Activated CD4-positive, CD25-positive, alpha-beta regulatory T cell treated with anti-CD3 and anti-CD28 coated beads, Interleukin-2, amount 50 U/mL, for 72 hours (primary cell): ENCODE results near the gene RBBP8.
"Not testable (repeated sequence)": the region's sequence is repeated elsewhere in the genome, so short reads cannot be mapped to it uniquely, and the experiment has no call there.

ENCODE experiments used
- DNase-seq: peaks from one replicate; pipeline ENCODE4 v3.0.0; 2021

RBBP8 gene

DNA sequence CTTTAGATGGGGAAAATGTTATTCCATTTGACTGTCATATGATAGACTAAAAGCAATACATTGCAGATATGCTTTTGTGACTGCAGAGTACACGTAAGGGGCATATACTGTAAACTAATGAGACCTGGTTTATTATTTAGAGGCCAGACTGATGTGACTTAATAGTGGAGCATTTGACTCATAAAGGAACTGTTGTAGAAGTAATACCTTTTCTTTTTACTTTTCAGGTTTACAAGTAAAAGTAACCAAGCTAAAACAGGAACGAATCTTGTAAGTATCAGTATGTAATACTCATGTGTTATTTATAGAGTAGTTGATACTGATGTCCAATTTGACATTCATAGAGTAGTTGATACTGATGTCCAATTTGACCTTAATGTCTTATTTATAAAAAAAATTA is 13.1 kb downstream of the RBBP8 start:
- DNase-seq: no peak

DNA sequence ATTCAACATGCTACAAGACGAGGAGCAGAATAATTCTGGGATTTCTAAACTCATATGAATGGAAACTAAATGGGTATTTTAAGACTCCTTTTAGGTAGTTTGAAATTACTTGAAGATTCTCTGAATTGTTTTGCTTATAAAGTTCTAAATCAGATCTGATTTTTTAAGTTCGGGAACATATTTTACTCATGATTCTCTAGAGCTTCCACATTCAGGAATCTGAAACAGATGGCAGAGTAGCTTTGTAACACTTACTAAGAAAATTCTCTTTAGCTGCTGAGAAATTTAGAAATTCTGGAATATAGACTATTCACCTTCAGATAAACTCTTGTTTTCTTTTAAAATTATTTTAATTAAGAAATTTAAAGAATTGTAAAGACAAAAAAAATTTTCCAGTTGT is 13.7 kb downstream of the RBBP8 start:
- no peak for DNase-seq

DNA sequence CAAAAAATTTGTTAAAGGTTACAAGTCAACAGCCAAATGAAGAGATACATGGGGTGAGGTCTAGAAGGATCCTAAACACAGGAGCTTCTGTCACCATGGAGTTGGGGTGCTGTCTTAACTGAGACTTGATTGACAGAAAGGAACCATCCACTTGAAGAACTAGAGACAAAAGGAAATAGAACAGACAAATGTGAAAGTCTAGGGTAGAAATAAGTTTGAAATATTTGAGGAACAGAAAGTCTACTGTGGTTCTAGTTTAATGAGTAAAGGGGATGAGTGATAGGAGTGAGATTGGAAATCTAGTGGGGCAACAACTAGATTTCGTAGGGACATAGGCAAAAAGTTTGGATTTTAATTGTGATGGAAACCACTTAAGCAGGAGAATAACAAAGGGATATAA is 18.7 kb downstream of the RBBP8 start:
- DNase-seq: no peak

DNA sequence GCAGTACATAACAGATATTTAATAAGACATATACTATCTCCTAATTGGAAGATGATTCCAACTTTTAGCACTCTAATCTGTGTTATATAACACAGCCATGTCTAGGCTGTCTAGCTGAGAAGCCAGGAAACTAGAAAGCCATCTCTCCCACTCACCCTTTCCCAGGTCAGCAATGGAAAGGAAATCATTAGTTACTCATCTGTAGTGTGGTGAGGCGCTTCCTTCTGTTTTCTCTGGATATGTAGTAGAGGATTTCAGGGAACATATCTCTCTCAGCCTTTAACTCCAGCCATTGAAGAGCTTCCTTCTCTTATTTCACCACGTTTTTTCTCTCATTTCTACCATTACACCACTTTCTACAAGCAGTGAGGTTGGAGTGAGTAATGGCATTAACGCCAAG is 19.4 kb downstream of the RBBP8 start:
- DNase-seq: no peak

DNA sequence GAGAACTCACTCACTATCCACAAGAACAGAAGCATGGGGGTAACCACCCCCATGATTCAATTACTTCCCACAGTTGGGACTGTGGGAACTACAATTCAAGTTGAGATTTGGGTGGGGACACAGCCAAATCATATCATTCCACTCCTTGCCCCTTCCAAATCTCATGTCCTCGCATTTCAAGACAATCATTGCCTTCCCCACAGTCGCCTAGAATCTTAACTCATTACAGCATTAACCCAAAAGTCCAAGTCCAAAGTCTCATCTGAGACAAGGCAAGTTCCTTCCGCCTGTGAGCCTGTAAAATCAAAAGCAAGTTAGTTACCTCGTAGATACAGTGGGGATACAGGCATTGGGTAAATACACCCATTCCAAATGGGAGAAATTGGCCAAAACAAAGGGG is 20.9 kb downstream of the RBBP8 start:
- not testable (repeated sequence) for DNase-seq

DNA sequence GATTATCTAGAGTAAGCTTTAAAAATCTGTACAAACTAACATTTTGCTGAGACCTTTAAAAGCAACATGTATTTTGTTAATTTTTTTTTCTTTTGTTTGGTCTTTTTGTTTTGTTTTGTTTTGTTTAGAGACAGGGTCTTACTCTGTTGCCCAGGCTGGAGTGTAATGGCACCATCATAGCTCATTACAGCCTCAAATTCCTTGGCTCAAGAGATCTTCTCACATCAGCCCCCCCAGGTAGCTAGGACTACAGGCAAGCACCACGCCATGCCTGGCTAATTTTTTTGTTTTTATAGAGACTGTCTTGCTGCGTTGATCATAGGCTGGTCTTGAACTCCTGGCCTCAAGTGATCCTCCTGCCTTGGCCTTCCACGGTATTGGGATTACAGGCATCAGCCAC is 23.1 kb downstream of the RBBP8 start:
- no peak for DNase-seq

DNA sequence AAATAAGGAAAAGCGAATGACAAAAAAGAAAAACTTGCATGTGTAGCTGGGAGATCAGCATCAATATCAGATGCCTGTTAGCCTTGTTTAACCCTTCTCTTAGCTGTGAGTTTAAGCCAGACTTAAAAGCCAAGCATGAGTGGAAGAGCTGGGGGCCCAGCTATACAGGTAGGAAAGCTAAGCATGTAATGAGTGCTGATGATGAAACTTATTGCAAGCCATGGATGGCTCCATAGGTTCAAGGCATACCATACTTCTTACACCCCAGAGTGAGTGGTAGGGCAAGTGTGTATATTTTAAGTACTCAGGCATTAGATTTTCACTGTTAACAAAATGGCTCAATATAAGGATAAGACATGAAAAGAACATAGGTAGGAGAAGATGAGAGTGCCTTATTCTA is 28.0 kb downstream of the RBBP8 start:
- DNase-seq: no peak

DNA sequence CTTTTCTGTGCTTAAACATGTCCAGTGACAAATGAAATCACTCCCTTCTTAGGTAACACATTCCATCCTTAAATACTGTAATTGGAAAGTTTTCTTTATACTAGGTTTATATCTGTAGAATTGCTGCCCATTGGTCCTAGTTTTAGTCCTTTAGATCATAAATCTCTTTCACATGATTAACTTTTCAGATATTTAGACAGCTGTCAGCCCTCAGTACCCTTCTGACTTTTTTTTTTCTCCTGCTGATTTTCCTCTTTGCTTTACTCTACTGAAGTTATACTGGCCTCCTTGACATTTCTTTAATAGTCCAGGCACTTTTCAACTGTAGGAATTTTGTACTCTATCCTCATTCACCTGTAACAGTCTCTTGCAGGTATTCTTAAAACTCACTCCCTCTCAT is 28.9 kb downstream of the RBBP8 start:
- DNase-seq: no peak

DNA sequence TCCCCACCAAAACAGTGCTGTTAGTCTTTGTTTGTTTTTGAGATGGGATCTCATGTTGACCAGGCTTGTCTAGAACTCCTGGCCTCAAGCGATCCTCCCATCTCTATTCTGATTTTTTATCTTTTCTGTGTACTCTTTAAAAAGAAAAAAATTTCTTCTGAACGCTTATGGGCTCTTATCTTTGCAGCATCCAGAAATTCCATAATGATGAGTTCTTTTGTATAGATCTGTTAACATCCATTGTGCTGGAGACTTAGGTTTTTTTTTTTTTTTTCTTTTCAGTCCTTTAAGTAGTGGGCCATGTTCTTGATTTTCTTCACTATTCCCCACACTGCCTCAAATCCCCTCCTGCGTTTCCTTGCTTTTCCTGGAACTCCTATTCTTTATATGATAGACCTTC is 31.0 kb downstream of the RBBP8 start:
- no peak for DNase-seq

DNA sequence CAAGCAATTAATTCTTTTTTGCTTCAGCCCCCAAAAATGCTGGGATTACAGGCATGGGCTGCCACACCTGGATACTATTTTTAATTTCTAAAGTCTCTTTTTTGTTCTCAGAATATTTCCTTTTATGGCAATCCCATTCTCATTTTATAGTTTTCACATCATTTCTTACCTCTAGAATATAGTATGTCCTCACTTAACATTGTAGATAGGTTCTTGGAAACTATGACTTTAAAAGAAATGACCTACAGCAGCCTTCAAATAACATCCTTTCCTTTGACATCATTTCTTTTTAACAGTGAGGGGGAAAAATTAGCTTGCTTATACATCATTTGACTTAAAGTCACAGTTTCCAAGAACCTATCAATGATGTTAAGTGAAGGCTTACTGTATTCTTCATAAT is 31.6 kb downstream of the RBBP8 start:
- no peak for DNase-seq

DNA sequence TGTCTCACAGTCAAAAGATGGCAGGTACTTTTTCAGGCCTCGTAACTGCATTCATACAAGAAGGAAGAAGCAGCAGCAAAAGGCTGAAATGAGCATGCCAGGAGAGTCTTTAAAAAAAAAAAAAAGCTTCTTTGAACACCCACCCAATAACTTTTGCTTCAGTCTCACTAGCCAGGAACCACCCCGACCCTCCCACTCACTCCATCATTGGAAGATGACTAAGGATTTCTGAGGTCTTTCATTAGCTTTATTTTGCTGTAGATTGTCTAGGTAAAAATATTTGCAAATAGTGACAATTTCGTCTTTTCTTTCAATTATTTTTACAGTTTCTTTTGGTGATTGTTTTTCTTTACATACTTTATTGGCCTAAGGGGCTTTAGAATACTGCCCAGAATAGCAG is 37.9 kb downstream of the RBBP8 start:
- DNase-seq: no peak

DNA sequence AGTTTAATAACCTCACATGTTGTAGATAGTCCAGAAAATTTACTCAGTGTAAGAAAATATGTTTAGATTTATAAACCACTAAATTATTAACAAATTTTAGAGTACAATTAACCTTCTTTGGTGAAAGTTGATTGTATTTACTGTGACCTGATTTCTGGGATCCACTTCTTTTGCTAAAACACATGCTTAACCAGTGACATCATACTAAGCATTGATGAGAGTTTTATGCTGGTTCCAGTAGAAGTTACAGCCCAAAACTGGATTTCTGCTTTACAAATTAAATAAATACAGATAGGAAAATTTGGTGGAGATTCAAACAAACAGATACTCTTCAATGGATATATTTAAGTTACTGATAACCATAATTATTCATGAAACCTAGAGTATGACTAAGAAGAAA is 40.9 kb downstream of the RBBP8 start:
- no peak for DNase-seq

DNA sequence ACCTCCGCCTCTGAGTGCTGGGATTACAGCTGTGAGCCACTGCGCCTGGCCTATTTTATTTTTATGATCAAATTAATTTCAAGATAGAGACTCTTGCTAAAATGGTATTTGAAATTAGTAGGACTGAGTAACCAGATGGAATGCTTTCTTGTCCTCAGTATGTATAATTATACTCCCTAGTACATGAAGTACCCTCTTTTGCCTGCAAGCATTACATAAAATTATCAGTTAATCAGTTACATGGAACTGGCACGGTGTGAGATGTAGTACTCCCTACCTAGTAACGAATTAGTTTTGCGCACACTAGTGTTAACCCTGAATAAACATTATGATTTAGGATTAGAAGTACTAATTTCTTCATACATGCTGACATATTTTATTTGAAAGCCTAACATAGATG is 41.6 kb downstream of the RBBP8 start:
- DNase-seq: no peak

DNA sequence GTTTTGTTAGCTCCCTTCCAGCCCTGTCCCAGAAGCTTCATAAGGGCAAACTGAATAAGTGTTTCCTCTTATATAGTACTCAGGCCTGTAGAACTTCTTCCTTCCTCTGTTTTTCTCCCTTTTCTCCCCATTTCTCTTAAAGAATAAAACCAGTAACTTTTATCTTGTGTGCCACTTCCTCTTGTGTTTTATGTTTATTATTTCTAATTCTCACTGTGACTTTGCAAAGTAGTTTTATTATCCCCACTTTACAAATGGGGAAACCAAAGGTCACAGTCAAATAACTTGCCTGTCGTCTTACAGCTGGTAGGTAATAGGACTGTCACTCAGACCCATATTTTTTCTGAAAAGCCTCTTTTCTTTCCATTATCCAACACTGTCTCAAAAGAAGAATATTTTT is 42.4 kb downstream of the RBBP8 start:
- no peak for DNase-seq

DNA sequence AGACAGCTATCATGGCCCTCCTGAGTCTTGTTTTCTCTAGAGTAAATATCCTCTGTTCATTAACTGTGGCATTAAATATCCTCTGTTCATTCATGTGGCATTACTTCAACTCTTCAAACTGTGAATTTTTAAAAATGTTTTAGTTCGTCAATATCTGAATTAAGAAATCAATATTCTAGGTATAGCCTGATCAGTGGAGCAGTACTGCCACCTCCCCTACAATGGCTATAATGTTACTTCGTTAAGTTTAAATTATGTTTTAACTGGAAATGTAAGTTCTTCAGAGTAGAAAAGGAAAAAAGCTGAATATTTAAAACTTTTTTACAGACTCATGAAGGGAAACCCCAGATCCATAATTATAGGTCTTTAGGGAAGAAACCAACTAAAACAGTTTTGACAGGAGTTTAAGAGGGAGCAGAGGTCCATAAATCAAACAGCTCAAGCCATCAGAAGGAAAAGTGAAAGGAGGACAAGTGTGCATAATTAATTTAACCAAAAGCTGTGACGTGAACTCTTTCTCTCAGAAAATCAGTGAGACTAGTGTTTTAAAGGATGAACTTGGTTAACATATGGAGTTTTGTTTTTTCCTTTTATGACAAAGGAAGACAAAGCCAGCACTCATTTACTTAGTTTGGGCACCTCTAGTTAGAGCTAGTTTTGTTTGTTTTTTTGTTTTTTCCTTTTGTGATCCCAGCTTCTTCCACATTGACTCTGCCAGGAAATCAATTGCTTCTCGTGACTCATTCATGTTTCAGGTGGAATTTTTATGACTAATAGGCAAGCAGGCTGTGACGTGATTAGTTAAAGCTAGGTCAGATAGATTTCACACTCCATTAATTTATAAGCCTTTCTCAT is 44.9 kb downstream of the RBBP8 start:
- no peak for DNase-seq

DNA sequence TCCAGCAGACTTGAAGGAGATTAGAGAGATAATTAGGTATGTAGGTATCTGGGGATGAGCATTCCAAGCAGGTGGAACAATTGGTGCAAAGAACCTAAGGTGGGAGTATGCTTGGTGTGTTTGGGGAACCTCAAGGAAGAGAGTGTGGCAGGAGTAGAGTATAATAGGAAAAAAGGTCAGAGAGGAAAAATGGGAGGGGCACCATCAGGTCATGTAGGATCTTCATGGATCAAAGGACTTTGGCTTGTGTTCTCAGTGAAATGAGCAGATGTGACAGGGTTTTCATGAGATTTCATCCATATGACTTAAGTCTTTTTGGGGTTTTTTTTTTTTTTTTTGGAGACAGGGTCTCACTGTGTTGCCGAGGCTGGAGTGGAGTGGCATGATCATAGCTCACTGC is 47.3 kb downstream of the RBBP8 start:
- DNase-seq: no peak

DNA sequence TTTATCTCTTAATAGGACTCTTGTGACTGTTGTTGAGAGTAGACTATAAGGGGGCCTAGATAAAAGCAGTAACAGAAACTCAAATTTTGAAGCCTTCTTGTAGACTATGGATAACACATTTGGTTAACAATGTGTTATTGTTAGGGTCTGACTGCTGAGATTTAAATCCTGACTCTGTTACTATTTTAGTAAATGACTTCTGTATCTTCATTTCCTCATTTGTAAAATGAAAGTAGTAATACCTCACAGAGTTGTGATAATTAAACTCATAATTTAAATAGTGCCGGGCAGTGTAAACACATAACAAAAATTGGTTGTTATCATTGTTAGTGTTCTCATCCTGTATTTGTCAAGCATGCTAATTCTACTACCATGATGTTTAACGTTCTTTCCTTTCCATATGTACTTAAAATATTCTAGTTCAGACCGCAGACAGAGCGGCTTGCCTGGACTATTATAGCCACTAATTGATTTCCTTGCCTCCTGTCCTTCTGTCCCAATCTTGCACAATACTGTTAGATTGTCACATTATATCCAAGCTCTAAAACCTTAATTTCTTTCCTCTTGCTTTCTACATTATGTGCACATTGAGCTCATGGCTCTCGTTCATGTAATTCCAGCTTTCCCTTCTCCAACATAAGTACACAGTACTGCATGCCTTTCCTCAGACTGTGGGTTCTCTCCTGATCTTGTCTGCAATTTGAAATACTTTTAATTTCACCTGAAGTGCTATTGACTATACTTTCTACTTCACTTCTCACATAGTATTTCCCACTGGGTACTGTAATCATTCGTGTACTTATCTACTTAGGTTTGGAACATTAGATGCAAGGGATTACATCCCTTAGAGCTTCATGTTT is 48.4 kb downstream of the RBBP8 start:
- DNase-seq: no peak

DNA sequence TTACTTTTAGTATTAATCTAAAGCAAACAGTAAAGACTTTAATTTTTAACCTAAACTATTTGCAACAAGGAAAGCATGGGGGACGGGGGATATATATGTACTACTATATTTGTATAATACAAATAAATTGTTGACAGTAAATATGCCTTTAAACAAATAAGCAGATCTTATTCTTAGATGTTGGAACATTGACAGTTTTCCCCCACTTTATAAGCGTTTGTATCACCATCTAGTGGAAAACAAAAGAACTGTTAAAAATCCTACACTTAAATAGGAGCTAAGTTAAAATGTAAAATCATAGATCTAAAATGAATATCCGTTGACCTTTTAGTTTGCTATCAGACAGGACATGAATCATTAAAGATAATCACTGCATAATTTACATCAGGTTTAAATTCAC is 50.0 kb downstream of the RBBP8 start:
- DNase-seq: no peak

DNA sequence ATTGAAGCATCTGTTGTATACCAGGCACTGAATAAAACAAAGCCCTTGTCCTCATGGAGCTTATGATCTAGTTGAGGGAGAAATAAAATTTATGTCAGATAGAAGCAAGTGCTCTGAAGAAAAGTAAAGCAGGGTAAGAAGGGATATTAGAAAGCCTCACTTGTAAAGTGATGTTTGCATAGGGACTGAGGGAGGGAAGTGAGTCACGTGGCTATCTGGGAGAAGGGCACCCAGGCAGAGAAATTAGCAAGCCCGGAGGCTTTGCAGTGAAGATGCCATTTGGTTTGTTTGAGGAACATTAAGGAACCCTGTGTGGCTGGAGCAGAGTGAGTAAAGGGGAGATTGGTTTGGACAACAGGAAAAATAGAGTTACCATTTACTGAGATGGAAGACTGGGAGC is 52.1 kb downstream of the RBBP8 start:
- no peak for DNase-seq

DNA sequence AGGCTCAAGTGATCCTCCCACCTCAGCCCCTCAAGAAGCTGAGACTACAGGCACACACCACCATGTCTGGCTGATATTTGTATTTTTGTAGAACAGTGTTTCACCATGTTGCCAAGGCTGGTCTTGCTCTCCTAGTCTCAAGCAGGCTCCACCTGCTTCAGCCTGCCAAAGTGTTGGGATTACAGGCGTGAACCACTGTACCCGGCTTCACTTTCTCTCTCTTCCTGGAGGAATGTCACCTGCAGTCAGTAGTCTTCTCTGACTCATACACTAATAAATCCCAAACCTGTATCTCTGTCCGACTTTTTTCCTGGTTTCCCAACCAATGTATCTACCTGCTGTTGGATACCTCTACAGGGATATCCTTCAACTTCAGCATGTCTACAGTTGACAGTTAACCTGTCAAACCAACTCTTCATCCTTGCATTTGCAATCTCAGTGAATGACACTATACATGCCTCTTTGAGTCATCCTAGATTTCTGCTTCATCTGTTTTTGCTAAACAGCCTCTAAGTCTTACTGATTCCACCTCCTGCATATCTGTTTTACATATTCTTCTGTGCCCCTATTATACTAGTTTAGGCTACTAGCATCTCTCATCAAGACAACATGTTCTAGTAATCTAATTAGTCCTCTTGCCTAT is 54.5 kb downstream of the RBBP8 start:
- no peak for DNase-seq

DNA sequence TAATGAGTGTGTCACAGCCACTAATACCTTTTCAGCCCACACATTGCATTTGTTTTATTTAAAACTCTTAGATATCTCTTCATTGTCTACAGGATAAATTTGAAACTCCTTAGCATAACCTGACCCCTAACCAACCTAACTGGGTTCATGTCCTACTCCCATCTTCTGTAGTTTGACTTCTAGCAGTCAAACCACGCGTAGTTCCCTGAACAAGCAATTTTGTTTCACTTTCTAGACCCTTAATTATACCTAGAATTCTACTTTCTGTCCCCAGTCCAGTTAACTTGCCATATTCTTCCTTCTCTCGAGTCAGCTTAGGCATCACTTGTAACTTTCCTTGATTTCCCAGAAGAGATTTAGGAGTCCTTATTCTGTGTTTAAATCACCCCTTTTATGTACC is 55.1 kb downstream of the RBBP8 start:
- no peak for DNase-seq

DNA sequence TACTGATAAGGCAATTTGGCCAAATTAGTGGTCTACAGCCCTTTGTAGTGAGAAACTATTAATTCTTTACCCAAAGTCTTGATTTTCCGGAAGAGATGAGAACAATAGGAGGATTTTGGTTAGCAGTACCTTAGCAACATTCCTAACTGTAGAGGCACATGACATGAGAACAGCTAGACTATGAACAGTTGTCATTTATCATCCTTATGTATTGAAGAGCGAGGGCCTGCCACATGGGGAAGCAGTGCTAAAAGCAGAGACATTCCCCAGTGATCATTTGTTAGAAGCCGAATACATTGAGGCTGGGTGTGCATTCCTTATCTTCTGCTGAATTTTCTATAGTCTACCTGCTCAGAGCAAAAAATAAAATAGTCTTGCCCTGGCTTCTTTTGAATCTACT is 65.2 kb downstream of the RBBP8 start:
- DNase-seq: no peak

DNA sequence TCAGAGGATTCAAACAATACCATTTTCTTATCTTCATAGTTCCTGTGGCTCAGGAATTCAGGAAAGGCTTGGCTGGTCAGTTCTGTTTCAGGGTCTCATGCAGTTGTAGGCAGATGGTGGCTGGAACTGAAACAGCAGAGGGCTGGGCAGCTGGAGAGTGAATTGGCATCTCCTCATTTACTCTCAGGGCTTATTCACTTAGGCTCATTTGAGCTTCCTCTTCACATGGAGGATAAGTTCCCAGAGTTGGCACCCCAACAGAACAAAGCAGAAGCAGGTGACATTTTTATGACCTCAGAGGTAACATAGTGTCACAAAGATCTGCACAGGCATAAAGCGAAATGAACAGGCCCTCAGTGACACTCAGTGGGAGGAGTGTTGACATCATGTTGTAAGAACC is 66.1 kb downstream of the RBBP8 start:
- no peak for DNase-seq

DNA sequence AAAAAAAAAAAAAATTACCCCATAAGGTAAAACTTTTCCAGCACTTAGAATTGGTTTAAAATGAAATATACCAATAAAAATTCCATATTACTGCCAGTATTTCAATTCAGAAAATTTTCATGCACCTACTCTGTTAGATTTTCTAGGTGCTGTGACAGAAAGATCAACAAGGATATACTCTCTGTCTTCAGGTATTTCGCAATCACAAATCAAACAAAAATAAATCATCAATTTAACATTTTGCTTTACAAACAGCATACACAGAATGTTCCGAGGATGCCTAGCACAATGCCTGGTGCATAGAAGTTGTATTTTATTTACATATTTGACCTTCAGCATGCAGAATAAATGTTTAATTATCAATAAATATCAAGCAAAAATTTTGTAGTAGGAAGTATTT is 66.5 kb downstream of the RBBP8 start:
- DNase-seq: no peak
